ENCODE data around the gene CGB2.
"Not testable (repeated sequence)": the region's sequence is repeated elsewhere in the genome, so short reads cannot be mapped to it uniquely, and the experiment has no call there.

Gene CGB2

GRCh38 chr19:49038557-49039276 is 7.0 kb downstream of the CGB2 start:
- DNase-seq = not testable (repeated sequence)

- DNase-seq = not testable (repeated sequence)
These were observed 8.0 kb downstream of the CGB2 start for GRCh38 chr19:49039736-49040135.

- DNase-seq = no peak
These were observed 10.5 kb downstream of the CGB2 start for GRCh38 chr19:49042177-49042576.

GRCh38 chr19:49042666-49043065 is 11.0 kb downstream of the CGB2 start:
- DNase-seq = not testable (repeated sequence)

GRCh38 chr19:49043548-49043947 is 11.9 kb downstream of the CGB2 start, which contains the start of gene CGB5:
Gene CGB5, plus strand, starts transcription at chr19:49043848. Its CDS starts 362 bp downstream, at chr19:49044210.
- not testable (repeated sequence) for DNase-seq

- not testable (repeated sequence) for DNase-seq
These were observed 17.3 kb downstream of the CGB2 start, which contains the start of gene CGB8 for GRCh38 chr19:49049011-49049410. Gene CGB8, minus strand, starts transcription at chr19:49049111. Its CDS starts 372 bp downstream, at chr19:49048739.

- not testable (repeated sequence) for DNase-seq
These were observed 18.1 kb downstream of the CGB2 start for GRCh38 chr19:49049834-49050233.

GRCh38 chr19:49050376-49051033 is 18.8 kb downstream of the CGB2 start:
- not testable (repeated sequence) for DNase-seq

GRCh38 chr19:49056101-49056901 is 24.6 kb downstream of the CGB2 start:
- no peak for DNase-seq

- not testable (repeated sequence) for DNase-seq
These were observed 25.4 kb downstream of the CGB2 start for GRCh38 chr19:49056902-49057596.

- no peak for DNase-seq
These were observed 26.0 kb downstream of the CGB2 start, which contains the start of gene CGB7 for GRCh38 chr19:49057636-49058234. Gene CGB7, minus strand, starts transcription at chr19:49057749. Its CDS starts 2,374 bp downstream, at chr19:49055375.

- DNase-seq = no peak
These were observed 26.9 kb downstream of the CGB2 start for GRCh38 chr19:49058562-49058961.

- DNase-seq = no peak
These were observed 27.4 kb downstream of the CGB2 start for GRCh38 chr19:49059053-49059452.

- no peak for DNase-seq
These were observed 29.3 kb downstream of the CGB2 start for GRCh38 chr19:49061000-49061399.

- DNase-seq = no peak
These were observed 29.8 kb downstream of the CGB2 start for GRCh38 chr19:49061445-49061844.

- DNase-seq = no peak
These were observed 32.4 kb downstream of the CGB2 start for GRCh38 chr19:49064029-49064629.

GRCh38 chr19:49064768-49065611 is 33.3 kb downstream of the CGB2 start, which contains the start of gene NTF4:
Gene NTF4, minus strand, starts transcription at chr19:49064818. Its CDS starts 2,821 bp downstream, at chr19:49061997.
- DNase-seq = no peak

- no peak for DNase-seq
These were observed 34.3 kb downstream of the CGB2 start for GRCh38 chr19:49065905-49066512.

GRCh38 chr19:49067554-49067953 is 35.9 kb downstream of the CGB2 start:
- no peak for DNase-seq

- DNase-seq = no peak
These were observed 37.3 kb downstream of the CGB2 start for GRCh38 chr19:49069026-49069425.
